ENCODE results near the gene RAB37.

Gene RAB37, protein sequence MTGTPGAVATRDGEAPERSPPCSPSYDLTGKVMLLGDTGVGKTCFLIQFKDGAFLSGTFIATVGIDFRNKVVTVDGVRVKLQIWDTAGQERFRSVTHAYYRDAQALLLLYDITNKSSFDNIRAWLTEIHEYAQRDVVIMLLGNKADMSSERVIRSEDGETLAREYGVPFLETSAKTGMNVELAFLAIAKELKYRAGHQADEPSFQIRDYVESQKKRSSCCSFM

DNA sequence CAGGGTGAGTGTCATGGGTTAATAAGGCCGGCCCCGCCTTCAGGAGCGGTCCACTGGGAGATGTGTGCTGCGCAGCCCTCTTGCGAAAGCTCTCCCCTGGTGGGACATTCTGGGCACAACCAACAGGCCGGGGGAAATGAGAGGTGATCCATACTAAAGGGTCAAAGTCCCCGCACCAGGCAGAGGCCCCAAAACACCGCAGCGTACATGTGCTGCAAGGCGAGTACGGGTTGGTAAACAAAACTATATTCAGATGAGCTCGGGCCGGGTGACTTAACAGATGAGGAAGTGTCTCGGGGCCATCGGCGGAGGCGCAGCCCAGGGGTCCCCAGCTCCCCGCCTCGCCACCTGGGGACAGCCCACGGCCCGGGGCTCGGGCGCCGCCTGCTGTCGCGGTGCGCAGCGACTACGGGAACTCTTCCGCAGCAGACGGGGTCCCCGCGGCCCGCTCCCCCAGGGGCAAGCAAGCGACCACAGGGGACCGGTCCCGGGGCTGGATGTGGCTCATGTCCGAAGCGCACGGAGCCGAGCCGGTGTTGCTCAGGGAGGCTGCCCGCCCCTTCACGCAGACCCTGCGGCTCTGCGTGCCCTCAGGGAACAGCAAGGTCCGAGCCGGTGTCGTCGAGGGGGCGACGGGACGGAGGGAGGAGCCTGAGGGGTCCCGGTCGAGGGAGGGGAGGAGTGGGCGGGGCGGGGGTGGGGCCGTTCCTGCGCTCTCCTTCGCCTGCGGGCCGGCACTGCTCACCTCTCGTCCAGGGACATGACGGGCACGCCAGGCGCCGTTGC is at the start of gene RAB37:
Gene RAB37, plus strand, starts transcription at position 744 of the 786 bp plus-strand sequence. Its CDS starts 17 bp downstream, at position 761.
- DNase-seq = peak; percentile 96

DNA sequence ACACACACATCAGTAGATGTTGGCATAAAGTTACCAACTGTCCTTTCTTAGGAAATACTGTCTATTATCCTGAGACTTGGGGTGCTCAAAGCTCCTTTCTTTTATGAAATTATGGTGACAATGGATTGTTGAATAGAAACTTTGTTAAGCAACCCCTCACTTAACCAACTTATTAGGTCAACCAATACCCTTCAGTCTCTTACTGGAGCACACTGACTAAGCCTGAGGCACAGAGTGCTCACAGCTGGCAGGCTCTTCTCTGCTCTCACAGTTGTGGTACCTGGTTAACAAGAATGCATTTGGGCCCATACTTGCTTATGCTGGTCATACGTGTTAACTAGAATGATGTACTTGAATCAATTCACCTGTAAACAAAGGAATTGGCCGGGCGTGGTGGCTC is 49.2 kb upstream of the RAB37 start:
- DNase-seq = peak; percentile 50

DNA sequence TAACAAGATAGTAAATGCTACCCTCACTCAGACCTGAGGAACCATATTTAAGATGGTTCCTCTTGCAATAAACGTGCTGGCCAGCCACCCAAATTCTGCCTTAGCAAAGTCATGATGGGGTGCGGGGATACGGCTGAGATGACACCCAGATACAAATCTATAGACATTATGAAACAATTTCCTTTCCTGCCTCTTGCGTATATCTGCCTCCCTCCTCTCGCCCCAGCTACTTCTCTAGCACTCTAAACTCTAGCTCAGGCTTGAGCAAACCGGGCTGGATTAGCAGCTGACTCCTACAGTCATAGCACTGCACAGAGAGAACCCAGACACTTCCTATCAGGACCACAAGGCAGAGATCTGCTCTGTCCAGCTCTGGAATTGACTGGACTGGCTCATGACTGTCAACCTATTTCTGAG is 46.6 kb upstream of the RAB37 start:
- DNase-seq = peak; percentile 98

DNA sequence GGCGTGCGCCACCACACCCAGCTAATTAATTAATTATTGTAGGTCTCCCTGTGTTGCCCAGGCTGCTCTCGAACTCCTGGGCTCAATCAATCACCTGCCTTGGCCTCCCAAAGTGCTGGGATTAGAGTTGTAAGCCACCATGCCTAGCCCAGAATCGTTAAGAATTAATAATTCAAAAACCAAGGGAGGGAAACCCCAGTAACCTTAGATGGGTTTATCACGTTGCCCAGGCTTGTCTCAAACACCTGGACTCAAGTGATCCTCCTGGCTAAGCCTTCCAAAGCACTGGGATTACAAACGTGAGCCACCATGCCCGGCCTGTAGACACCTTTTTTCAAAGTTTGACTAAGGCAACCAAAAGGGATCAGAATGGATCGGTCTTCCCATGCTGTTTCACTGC is 45.9 kb upstream of the RAB37 start:
- DNase-seq = no peak

DNA sequence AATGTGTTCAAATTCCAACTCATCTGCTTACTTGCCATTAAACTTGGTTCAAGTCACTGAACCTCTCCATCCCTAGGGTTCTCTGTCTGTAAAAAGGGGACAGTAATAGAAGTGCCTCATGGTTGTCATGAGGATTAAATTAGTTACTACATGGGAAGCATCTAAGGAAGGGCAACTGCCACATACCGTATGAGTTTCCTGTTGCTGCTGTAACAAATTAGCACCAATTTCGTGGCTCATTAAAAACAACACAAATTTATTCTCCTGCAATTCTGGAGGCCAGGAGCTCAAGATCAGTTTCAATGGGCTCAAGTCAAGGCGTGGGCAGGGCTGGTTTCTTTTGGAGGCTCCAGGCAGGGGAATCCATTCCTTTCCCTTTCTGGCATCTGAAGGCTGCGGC is 43.0 kb upstream of the RAB37 start:
- no peak for DNase-seq

DNA sequence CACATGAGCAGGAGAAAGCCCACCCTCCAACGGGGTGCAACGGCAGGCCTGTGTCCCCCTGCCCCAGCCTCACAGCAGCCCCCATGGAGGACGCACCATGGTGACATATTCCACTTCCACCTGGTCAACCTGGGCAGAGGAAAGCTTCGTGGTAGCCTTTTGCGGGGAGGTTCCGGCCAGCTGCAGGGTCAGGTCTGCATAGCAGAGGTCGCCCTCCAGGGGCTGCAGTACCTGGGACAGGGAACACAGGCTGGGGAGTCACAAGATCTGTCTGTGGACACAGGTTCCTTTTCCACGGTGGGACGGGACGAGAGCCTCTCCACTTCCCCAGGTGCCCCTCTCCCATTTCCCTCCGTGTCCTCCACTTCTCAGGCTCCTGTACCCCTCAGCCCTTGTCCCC is 41.4 kb upstream of the RAB37 start:
- no peak for DNase-seq

DNA sequence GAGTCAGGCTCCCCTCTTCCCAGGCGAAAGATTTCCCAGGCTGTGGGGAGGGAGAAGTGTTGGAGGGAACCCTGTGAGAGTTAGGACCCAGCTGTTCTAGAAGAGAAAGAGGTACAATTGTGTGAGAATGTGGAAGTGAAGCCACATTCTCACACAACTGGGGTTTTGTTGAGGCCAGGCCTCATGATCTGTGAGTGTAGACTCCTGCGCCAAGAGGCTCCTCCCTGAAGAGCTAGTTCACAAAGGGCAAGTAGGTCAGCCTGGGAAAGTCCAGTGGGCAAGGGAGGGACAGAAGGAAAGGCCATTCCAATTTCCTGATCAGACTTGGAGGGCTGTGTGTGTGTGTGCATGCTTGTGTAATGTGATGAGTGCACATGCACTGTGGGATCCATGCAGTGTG is 39.5 kb upstream of the RAB37 start:
- DNase-seq = peak; percentile 68

DNA sequence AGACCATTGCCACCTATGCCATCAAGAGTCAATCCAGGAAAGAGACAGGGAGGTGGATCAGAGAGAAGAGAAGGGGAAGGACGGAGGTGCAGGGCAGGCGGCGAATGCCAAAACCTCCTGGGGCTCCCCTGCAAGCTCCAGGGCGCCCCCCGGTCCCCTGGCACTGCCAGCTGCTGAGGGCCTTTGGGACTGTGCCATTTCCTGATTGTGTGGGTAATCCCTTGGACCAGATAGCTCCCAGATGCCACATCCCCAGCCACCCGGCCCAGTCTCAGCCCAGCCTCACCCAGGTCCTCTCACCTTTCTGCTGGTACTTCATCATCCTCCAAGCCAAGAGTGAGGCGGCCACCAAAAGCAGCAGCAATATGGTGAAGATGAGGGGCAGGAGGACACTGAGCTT is 39.0 kb upstream of the RAB37 start:
- no peak for DNase-seq

DNA sequence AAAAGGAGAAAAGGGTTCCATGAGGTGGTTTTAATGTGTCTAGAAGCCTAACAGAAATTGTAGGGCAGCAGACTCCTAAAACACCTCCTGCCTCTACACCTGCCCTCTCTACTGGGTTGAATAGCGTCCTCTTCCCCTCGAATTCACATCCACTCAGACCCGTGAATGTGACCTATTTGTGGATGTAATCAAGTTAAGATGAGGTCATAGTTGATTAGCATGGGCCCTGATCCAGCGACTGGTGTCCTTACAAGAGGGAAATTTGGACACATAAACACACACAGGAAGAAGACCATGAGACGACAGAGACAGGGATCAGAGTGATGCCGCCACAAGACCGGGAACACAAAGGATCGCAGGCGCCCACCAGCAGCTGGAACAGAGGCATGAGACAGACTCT is 37.8 kb upstream of the RAB37 start:
- no peak for DNase-seq

DNA sequence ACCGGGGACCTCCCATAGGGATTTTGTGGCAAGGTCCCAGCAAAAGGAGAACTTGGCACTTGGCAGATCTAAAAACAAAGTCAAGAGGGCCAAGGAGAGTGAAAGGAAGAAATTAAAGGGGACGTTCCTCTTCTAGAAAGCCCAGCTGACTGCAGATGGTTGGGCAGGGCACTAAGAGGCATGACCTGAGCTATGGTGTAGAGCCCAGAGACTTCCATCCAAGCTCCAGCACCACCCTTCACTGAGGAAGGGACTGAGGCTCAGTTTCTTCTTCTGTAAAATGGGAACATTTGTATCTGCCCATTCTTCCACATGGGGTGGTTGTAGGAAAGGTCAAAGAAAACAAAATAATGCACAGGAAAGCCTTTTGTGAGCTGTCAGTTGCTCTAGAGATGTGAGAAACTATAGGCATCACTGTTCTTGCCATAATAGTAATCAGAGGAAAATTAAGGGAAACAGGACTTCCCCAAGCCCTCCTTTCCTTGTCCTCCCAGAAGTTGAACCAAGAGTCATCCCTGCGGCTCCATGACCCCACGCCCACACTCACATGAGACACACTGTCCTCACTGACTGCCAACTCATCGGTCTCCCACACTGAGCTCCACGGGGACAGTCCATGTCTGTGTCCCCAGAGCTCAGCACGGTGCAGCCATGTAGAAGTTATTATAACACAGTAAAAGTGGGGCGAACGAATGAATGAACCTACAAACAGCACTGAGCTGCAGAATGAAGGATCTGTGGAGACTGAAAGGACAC is 34.8 kb upstream of the RAB37 start:
- no peak for DNase-seq

DNA sequence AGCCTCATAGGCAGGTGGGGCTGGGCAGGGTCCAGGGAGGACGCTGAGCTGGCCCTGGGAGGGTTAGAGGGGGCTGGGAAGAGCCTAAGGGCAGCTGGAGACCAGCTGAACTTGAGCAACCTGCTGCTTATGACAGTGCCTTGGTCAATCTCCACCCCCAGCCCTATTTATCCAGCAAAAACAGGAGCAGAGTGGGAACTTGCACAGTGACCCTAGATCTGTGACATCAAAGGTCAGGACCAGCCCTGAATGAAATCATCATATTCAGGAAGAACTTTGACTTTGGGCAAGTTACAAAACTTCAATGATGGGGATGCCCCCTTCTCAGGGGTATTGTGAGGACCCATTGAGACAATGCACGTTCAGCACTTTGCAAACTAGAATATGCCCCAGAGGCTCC is 33.7 kb upstream of the RAB37 start:
- DNase-seq = no peak

DNA sequence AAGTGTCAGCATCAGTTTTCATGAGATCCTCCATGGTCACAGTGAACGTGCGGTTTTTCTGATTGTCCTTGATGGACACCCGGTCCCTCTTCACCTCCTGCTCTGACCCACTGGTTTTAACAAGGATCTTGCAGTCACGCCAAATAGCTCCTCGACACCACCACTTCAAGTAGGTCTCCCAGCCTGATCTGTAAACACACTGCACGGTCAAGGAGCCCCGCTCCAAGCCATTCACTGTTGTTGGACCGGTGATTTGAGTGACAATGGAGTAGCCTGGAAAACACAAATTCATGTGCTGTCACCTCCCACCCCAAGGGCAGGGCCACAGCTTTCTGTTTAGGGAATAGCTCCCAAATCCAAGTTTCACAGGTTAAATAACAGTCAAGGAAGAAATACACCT is 32.5 kb upstream of the RAB37 start:
- DNase-seq = no peak

DNA sequence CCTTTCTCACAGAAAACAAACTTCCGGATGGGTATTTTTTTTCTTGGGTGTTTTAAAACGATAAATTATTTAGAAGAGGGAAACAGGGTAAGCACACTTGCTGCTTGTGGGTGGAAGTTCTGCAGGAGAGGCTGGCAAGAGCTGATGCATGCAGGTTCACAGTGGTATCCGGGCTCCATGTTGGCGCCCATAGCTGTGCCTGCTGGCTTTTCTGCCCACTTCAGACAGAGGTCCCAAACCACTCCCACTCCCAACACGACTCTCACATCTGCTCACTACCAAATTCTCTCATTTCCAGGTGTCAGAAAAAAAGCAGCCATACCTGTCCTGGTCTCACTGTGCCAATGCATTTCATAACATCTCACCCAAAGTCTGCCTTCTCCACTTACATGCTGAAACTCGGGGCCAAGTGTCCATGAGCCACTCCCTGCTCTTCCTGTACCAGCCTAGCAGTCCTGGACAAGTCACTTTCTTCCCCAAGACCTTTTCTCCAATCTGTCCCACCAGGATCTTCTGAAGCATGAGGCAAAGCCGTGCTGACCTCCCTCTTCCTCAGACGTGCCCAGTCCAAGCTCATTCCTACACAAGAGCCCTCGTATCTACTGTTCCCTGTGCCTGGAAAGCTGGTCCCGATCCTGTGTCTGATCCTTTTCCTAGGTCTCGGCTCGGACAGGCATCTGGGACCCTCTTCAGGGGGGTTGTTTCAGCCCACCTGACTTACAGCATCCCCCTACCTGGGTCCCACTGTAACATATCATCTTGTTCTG is 25.8 kb upstream of the RAB37 start:
- DNase-seq = no peak

DNA sequence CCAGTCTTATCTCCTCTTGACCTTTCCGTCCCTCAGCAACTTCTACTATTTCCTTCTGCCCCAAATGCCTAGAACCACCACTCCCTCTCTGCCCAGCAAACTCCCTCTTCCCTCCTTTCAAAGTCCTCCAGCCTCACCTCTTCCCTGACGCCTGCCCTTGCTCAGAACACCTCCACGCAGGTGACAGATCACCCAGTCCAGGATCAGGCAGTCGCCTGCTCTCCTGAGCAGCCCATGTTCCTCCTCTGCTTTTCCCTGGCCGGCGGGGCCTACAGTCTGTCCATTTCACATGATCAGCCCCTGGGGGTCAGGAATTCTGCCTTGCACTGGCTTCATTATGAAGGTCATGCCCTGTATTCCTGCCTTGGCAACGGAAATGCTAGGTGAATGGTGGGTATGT is 24.8 kb upstream of the RAB37 start:
- no peak for DNase-seq

DNA sequence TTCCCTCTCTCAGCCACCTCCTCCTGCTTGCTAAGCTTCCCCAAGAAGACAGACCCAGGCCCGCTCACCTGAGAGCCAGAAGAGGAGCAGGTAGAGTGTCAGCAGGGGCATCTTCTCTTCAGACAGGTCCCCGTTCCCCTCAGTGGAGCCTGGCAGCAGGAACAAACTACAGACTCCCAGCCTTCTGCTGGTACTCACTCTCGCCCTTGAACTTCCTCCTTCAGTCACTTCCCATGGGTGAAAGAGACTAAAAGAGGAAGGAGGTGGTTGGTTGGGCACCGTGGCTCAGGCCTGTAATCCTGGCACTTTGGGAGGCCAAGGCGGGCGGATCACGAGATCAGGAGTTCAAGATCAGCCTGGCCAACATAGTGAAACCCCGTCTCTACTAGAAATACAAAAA is 24.3 kb upstream of the RAB37 start, which contains the start of gene CD300LF:
Gene CD300LF, minus strand, starts transcription at position 168 of the 400 bp plus-strand sequence. Its CDS starts 57 bp downstream, at position 111.
- DNase-seq = peak; percentile 96

DNA sequence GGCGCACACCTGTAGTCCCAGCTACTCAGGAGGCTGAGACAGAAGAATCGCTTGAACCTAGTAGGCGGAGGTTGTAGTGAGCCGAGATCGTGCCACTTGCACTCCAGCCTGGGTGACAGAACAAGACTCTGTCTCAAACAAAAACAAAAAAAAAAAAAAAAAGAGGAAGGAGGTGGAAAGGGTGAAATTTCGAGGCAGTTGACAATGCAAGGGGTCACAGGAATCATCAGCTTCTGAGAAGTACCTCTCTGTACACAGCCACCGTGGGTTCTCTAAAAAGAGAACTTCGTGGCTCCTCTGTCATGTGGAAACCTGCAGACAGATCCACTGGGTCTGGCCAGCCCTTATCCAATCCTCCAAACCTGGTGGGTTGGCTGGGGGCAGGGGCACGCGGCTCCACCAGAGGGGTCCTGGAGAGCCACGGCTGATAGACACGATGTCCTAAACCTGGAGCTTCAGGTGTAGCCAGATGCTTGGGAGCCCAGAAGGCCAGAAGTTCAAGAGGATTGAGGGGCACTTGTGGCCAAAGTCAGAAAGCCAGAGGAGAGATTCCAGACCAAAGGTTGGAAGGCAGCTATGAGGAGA is 23.8 kb upstream of the RAB37 start:
- peak; percentile 91 for DNase-seq

DNA sequence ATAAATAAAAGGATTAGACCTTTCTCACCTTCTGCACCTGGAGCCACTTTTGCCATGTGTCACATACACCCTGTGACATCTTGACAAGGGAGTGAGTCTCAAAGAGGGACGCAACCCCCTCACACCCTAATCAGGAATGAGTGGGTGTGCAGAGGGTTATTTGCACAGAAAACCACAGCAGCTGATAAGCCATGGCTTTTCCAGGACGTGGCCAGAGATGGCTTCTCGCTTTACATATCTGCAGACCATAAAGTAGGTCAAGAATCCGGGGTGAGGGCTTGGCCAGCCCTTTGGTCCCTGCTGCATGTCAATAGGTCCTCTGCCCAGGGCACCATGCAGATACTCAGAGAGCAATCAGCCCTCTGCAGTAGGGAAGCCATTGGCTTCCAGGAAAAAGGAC is 21.9 kb upstream of the RAB37 start:
- no peak for DNase-seq

DNA sequence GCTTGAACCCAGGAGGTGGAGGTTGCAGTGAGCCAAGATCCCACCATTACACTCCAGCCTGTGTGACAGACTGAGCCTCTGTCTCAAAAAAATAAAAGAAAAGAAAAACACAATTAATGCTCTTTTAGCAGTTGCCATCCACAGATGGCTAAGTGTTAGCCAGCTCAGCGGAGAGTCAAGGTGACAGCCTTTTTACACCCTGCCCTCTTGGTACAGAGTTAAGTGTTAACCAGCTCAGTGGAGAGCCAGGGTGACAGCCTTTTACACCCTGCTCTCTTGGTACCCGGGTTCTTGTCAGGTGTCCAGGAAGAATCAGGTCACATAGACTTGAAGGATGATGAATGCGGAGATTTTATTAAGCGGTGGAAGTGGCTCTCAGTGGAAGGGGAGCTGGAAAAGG is 16.6 kb upstream of the RAB37 start:
- no peak for DNase-seq

DNA sequence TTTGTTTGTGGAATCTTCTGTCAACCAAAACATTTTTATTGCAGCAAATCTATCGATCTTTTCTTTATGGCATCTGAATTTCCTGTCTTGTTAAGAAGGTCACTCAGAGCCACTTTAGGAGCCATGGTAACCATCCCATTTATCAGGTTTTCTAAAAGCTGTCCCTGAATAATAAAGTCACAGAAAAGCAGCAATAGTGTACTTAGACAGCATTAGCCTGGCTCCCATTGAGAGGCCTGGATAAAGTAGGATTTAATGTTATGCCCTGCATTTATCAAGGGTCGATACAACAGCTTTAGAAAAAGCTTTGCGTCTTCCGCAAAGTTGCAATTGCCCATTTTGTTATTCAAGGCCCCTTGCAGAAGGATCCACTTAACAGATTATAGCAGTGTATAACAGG is 14.3 kb upstream of the RAB37 start:
- no peak for DNase-seq

DNA sequence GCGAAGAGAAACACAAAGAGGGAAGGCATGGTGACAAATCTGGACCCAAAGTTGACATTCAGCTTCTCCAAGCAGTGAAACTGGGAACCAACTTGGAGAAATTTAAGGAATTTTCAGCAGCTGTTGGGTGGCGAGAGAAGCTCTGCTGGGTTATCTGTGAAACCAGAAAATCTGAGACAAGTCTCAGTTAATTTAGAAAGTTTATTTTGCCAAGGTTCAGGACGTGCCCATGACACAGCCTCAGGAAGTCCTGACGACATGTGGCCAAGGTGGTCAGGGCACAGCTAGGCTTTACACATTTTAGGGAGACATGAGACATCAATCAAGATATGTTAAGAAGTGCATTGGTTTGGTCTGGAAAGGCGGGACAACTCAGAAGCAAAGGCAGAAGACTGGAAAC is 13.2 kb upstream of the RAB37 start:
- no peak for DNase-seq

DNA sequence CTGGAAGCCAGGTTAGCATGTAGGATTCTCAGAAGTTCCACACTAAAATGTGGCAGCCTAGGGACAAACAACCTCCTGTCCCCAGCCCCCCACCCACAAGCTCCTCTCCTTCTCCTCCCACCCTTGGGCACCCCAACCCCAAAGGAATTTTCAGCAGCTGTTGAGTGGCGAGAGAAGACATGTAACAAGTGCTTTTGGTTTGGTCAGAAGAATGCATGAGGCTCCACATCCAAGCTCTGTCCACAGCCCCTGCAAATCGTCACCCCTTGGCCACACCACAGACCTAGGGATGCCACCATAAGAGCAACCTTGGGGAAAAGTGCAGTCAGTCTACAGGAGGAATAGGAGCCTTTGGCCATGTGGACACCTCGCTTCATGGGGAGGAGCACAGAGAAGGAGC is 11.9 kb upstream of the RAB37 start:
- no peak for DNase-seq

DNA sequence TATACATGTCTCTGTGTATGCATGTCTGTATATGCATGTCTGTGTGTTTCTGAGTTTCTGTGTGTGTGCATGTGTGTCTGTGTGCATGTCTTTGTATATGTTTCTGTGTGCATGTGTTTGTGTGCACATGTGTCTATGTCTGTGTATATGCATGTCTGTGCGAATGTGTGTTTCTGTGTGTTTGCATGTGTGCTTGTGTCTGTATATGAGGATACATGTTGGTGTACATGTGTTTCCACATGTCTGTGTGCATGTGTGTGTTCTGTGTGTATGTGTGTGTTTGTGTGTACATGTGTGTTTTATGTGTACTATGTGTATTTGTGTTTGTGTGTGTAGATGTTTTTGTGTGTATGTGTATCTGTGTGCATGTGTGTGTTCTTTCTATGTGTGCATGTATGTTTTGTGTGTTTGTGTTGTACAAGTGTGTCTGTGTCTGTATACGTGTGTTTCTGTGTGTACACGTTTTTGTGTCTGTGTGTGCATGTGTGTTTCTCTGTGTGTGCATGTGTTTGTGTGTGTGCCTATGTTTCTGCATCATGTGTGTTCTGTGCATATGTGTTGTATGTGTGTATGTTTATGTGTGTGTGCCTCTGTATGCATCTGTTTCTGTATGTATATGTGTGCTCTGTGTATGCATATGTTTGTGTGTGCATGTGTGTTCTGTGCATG is 8.9 kb upstream of the RAB37 start:
- DNase-seq = no peak

All from MV-4-11 (cell line).